Measurements from ENCODE around the gene KCNQ1. TPM values are rescaled to one million over a fixed set of nuclear protein-coding genes. Genes with fewer than 3 reads are reported as not detected.

The KCNQ1 gene
- polyA plus RNA-seq, 1 donor (not counting 4 experiments of a cell fraction or from before 2014, with no cell fraction given) = not detected

- no peak for TF ChIP-seq EZH2 (IDR thresholded peaks at IDR 0.05; ENCODE audit: low read length)
- TF ChIP-seq CTCF (optimal IDR thresholded peaks at IDR 0.05 in 1 of 3, IDR thresholded peaks at IDR 0.05 in 1 of 3, conservative IDR thresholded peaks at IDR 0.05 in 1 of 3; ENCODE audit: extremely low read depth in 1 of 3, insufficient read depth in 2 of 3, low read length in 3 of 3) = no peak
- Histone ChIP-seq H3K27ac (ENCODE audit: control insufficient read depth, insufficient read depth, low read length) (no peak overlapping the region), H3K9me1 (ENCODE audit: control insufficient read depth, extremely low read depth, insufficient read depth, low read length) (no peaks in the 10 kb centered on the region), H2AFZ (ENCODE audit: control insufficient read depth, low read length) (no peak overlapping the region), H3K27me3 (ENCODE audit: control insufficient read depth, extremely low read depth, insufficient read depth, low read length) (peaks cover 72% of the 10 kb centered on the region), H4K20me1 (ENCODE audit: control insufficient read depth, extremely low read depth, insufficient read depth, low read length) (peaks cover 1% of the 10 kb centered on the region), H3K9me3 (ENCODE audit: control insufficient read depth, low read depth, low read length) (no peaks in the 10 kb centered on the region), H3K4me1 (ENCODE audit: control insufficient read depth, extremely low read depth, insufficient read depth, low read length) (no peaks in the 10 kb centered on the region), H3K4me2 (ENCODE audit: control insufficient read depth, extremely low read depth, insufficient read depth, low read depth, low read length) (no peak overlapping the region), H3K4me3 (ENCODE audit: control insufficient read depth in 2 of 3, extremely low read depth in 1 of 3, insufficient read depth in 2 of 3, low read depth in 1 of 3, low read length in 3 of 3) (no peak overlapping the region), H3K79me2 (ENCODE audit: control insufficient read depth, insufficient read depth, low read length) (no peaks in the 10 kb centered on the region), H3K36me3 (ENCODE audit: control insufficient read depth in 2 of 2, extremely low read depth in 1 of 2, insufficient read depth in 2 of 2, low read length in 2 of 2) (no peaks in the 10 kb centered on the region), H3K9ac (ENCODE audit: control insufficient read depth, extremely low read depth, insufficient read depth, low read length) (no peak overlapping the region)
- DNase-seq (ENCODE audit: low read depth, low spot score) (no peak), FAIRE-seq (no peak)
- dilution Hi-C loops (cut with MboI; ENCODE audit: extremely low pct_ligation_motif_present, low sequenced_read_pairs) = no loop called here
These were observed 363.0 kb downstream of the KCNQ1 start for GRCh38 chr11:2807801-2808241.

GRCh38 chr11:2808850-2809846 lies 364.3 kb downstream of the KCNQ1 start:
- H3K9me3 ChIP-seq (ENCODE audit: control insufficient read depth, low read depth, low read length) = no peaks in the 10 kb centered on the region
- H3K4me3 ChIP-seq (ENCODE audit: control insufficient read depth in 2 of 3, extremely low read depth in 1 of 3, insufficient read depth in 2 of 3, low read depth in 1 of 3, low read length in 3 of 3) = no peak overlapping the region
- FAIRE-seq = no peak
- DNase-seq (ENCODE audit: low read depth, low spot score) = no peak
- H3K4me1 ChIP-seq (ENCODE audit: control insufficient read depth, extremely low read depth, insufficient read depth, low read length) = no peaks in the 10 kb centered on the region
- no peaks in the 10 kb centered on the region for H3K36me3 ChIP-seq (ENCODE audit: control insufficient read depth in 2 of 2, extremely low read depth in 1 of 2, insufficient read depth in 2 of 2, low read length in 2 of 2)
- H2AFZ ChIP-seq (ENCODE audit: control insufficient read depth, low read length) = no peak overlapping the region
- H3K4me2 ChIP-seq (ENCODE audit: control insufficient read depth, extremely low read depth, insufficient read depth, low read depth, low read length) = no peak overlapping the region
- TF ChIP-seq CTCF (optimal IDR thresholded peaks at IDR 0.05 in 1 of 3, IDR thresholded peaks at IDR 0.05 in 1 of 3, conservative IDR thresholded peaks at IDR 0.05 in 1 of 3; ENCODE audit: extremely low read depth in 1 of 3, insufficient read depth in 2 of 3, low read length in 3 of 3) = no peak
- no peak for TF ChIP-seq EZH2 (IDR thresholded peaks at IDR 0.05; ENCODE audit: low read length)
- dilution Hi-C loops (cut with MboI; ENCODE audit: extremely low pct_ligation_motif_present, low sequenced_read_pairs) = no loop called here
- H3K27me3 ChIP-seq (ENCODE audit: control insufficient read depth, extremely low read depth, insufficient read depth, low read length) = peaks cover 74% of the 10 kb centered on the region
- H3K79me2 ChIP-seq (ENCODE audit: control insufficient read depth, insufficient read depth, low read length) = no peaks in the 10 kb centered on the region
- H3K9ac ChIP-seq (ENCODE audit: control insufficient read depth, extremely low read depth, insufficient read depth, low read length) = no peak overlapping the region
- H3K27ac ChIP-seq (ENCODE audit: control insufficient read depth, insufficient read depth, low read length) = no peak overlapping the region
- H4K20me1 ChIP-seq (ENCODE audit: control insufficient read depth, extremely low read depth, insufficient read depth, low read length) = peaks cover 2% of the 10 kb centered on the region
- no peaks in the 10 kb centered on the region for H3K9me1 ChIP-seq (ENCODE audit: control insufficient read depth, extremely low read depth, insufficient read depth, low read length)

Measured in keratinocyte (primary cell).